Embryonic facial prominence (tissue), 1 donor: ENCODE measurements around the gene PDK2.

Experiments used
- DNase-seq: peaks from one replicate; pipeline ENCODE4 v3.0.0-alpha.2; 2016; ENCODE audit errors: extremely low spot score

PDK2 gene

GRCh38 chr17:50094753-50095619 lies at the start of gene PDK2:
Gene PDK2, plus strand, starts transcription at chr17:50095351. Its CDS starts 85 bp downstream, at chr17:50095436.
- peak; percentile 93 for DNase-seq

GRCh38 chr17:50046179-50046578 lies 49.0 kb upstream of the PDK2 start:
- DNase-seq = no peak

GRCh38 chr17:50046667-50047066 lies 48.5 kb upstream of the PDK2 start:
- no peak for DNase-seq

GRCh38 chr17:50047083-50047482 lies 48.1 kb upstream of the PDK2 start:
- no peak for DNase-seq

GRCh38 chr17:50047488-50048126 lies 47.5 kb upstream of the PDK2 start:
- no peak for DNase-seq

- no peak for DNase-seq
Observed at GRCh38 chr17:50048146-50048720, 46.9 kb upstream of the PDK2 start.

GRCh38 chr17:50048988-50049387 lies 46.2 kb upstream of the PDK2 start:
- no peak for DNase-seq

GRCh38 chr17:50049636-50050035 lies 45.5 kb upstream of the PDK2 start:
- DNase-seq = no peak

- DNase-seq = no peak
Observed at GRCh38 chr17:50050431-50051032, 44.6 kb upstream of the PDK2 start.

GRCh38 chr17:50051082-50051576 lies 44.0 kb upstream of the PDK2 start:
- DNase-seq = no peak

GRCh38 chr17:50051606-50052005 lies 43.5 kb upstream of the PDK2 start:
- DNase-seq = no peak

- DNase-seq = no peak
Observed at GRCh38 chr17:50052241-50052796, 42.8 kb upstream of the PDK2 start.

GRCh38 chr17:50052822-50053653 lies 42.1 kb upstream of the PDK2 start:
- no peak for DNase-seq

- no peak for DNase-seq
Observed at GRCh38 chr17:50053654-50053960, 41.5 kb upstream of the PDK2 start.

- DNase-seq = no peak
Observed at GRCh38 chr17:50055055-50055425, 40.1 kb upstream of the PDK2 start.

- DNase-seq = no peak
Observed at GRCh38 chr17:50055426-50056216, 39.5 kb upstream of the PDK2 start, which contains the start of gene ITGA3. Gene ITGA3, plus strand, starts transcription at chr17:50056110. Its CDS starts 330 bp downstream, at chr17:50056440.

GRCh38 chr17:50056217-50056960 lies 38.8 kb upstream of the PDK2 start:
- no peak for DNase-seq

- no peak for DNase-seq
Observed at GRCh38 chr17:50056961-50057330, 38.2 kb upstream of the PDK2 start.

- DNase-seq = no peak
Observed at GRCh38 chr17:50057521-50057991, 37.6 kb upstream of the PDK2 start.
